GM18499 (cell line): ENCODE data around the gene IDUA.
A peak's percentile ranks its signal among the peaks of the same experiment; 100 is the strongest.

Source experiments
- ATAC-seq: cut with Tn5 transposase; IDR thresholded peaks from one replicate; pipeline ENCODE4 v1.9.1; 2021; ENCODE audit warnings: moderate number of reproducible peaks; ENCODE audit not compliant: insufficient read depth, unreplicated experiment

IDUA gene

GRCh38 chr4:985123-985830 lies 1.6 kb upstream of the IDUA start:
- ATAC-seq = no peak

- peak; percentile 12 for ATAC-seq
These were observed 391 bp upstream of the IDUA start for GRCh38 chr4:986428-986878.

DNA sequence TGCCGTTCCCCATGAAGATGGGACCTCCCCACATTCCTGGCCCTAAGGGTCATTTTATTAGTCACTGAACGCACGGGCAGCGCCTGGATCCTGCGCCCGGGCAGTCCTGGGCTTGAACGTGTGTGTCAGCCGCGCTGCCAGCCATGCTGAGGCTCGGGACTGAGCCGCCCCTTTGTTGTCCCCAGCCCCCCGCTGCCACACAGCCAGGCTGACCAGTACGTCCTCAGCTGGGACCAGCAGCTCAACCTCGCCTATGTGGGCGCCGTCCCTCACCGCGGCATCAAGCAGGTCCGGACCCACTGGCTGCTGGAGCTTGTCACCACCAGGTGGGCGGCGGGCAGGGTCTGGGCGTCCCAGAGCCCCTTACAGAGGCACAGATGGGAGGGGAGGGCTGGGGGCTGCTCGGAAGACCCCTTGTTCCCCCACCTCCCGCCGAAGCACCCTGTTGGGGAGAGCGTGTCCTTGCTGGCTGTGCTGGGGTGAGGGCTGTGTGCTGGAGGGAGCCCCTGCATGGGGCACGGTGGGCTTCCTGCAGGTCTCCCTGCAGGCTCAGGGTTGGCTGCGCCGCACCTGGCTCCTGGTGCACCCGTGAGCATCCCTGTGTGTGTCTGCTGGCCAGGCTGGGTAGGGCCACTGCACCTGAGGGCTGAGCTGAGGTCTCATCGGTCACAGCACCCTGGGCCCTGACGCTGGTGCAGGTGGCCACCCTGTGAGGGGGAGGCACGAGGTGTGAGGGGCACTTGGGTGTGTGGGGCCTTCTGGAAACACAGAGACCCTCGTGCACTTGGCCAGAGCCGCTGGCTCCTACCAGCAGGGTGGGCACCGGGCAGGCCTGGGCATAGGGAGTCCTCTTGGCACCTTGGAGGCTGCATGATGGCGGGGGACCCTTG lies 1.0 kb downstream of the IDUA start:
- no peak for ATAC-seq

GRCh38 chr4:988726-989721 lies 2.2 kb downstream of the IDUA start:
- no peak for ATAC-seq

DNA sequence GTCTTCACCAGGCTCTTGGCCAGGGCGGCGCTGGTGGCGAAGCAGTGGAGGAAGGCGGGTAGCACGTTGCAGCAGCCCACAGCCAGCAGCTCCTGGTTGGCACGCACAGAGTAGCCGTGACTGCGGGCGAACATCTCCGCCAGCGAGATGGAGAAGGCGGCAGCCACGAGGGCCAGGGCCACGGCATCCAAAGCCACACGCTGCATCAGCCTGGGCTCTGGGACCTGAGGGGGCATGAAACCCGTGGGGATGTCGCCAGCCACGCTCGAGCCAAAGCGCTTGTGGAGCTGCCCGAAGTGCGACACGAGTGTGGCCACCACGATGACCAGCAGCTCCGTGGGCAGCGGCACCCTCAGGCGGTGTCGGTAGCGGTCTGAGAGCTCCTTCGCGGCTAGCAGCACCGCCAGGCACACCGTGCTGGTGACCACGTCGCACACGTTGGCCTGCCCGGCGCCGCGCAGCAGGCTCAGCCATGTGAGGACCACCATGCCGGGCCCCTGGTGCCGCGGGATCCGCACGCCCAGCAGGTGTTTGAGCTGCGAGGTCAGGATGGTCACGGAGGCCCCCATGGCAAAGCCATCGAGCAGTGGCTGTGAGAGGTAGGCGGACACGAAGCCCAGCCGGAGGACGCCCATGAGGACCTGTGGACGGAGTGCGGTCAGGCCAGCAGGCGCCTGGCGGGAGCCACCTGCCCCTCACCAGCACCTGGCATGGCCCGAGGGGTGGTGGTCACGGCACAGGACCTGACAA lies 3.1 kb downstream of the IDUA start:
- no peak for ATAC-seq

GRCh38 chr4:990746-991367 lies 4.0 kb downstream of the IDUA start:
- no peak for ATAC-seq

DNA sequence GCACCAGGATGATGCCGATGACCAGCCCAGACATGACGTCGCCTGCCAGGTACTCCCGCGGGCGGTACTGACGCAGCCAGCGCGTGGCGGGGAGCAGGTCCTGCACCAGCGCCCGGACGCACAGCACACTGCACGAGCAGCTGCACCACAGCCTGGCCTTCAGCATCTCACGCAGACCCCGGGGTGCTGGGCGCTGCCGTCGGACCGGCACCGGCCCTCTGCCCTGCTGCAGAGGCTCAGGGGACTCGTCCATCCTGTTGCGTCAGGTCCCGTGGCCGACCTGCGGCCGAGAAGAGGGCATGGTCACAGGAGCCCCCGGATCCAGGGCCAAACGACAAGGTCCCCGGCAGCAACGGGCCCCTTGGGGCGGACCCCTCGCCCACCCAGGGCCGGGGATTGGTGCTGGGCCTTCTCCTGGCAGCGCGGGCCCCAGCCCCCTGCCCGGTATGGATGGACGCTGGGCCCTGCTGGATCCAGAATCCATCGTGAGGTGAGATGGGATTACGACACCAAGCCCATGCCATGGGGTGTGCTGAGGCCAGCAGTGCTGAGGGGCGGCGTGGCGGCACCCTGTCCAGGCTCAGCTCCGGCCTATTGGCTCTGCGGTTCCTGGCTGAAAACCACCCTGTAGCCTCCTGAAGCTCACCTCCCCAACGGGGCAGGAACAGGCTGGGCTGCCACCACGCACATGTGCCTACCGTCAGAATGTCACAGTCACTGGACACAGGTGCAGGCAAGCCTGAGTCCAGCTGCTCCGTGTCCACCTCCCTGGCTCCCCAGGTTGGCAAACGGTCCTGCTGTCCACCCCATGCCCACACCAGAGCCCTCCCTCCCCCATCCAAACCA lies 4.8 kb downstream of the IDUA start:
- ATAC-seq = no peak

DNA sequence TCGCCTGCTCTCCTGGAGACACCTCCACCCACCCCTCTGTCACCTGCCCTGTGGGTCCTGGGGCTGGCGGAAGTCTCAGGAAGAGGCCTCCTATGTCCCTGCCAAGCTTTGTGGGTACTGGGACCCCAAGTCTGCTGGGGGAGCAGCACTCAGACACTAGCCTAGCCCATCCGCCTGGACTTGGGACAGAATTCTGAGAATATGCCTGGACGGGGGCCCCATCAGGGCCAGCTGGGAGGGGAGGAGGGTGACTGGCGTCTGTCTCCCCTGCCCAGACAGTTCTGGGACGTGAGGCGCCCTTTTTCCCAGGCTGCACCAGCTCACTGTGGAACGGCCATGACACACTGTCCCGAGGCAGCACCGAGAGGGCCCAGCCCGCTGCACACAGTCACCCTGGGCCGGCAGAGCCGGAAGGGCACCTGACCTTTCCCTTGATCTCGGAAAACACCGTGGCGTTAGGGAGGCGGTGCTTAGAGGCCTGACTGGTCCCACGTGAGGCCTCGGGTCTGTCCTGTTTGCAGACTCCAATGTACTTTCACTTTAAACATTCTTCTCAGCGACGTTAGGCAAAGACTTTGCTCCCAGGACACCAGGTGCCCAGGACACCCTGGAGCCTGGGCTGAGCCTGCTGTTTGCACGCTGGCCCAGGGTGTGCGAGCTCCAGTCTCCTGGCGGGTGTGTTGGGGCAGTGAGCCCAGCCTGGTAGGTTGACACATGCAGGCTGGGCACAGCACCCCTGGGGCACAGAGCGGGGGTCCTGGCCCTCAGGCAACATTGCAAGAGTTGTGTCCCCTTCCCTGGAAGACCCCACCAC lies 5.7 kb downstream of the IDUA start:
- ATAC-seq = no peak

GRCh38 chr4:993111-994029 lies 6.5 kb downstream of the IDUA start, which contains the start of gene SLC26A1:
Gene SLC26A1 (minus strand): TSS chr4:993404. CDS start chr4:991703, 1,701 bp downstream.
- ATAC-seq = no peak

GRCh38 chr4:995311-996026 lies 8.6 kb downstream of the IDUA start:
- no peak for ATAC-seq

DNA sequence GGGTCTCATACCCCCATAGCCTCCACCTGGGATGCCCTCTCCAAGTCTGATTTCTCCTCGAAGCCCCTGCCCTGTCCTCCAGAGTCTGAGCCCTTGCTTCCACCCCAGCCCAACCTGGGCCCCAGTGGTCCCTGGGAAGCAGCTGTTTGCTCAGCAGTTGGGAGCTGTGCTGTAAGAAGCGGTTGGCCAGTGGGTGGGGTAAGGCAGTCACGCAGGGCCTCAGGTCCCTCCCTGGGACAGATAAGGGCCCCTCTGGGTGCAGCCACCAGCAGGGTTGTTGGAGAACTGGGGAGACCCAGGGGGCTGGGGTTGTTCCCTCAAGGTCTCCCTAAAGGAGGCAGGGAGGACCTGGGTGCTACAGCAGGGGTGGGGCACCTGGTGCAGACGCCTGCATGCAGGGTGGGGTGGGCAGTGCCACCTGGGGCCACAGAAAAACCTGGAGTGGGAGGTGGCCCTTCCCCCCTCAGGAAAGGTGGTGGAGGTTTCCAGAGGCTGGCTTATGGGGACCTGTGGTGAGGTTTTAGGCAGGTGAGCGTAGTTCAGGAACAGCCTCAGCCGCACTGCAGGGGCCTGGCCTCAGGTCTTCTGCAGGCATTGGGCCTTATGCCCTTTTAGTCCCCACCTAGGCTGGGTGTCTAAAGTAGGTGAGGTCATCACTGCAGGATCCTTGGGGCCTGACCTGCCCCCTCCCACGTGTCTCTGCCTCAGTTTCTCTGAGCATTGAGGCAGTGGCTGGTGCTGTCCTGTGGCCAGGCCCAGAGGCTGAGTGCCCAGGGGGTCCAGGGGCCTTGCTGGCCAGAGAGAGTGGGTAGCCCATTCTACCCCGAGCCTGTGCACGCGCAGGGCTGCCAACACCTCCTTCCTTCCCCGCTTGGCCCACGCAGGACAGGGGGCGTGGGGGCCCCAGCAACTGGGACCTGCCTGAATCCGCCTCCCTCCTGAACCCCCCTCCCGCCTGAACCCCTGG lies 9.5 kb downstream of the IDUA start:
- no peak for ATAC-seq

- ATAC-seq = no peak
These were observed 10.1 kb downstream of the IDUA start for GRCh38 chr4:996997-997374.

DNA sequence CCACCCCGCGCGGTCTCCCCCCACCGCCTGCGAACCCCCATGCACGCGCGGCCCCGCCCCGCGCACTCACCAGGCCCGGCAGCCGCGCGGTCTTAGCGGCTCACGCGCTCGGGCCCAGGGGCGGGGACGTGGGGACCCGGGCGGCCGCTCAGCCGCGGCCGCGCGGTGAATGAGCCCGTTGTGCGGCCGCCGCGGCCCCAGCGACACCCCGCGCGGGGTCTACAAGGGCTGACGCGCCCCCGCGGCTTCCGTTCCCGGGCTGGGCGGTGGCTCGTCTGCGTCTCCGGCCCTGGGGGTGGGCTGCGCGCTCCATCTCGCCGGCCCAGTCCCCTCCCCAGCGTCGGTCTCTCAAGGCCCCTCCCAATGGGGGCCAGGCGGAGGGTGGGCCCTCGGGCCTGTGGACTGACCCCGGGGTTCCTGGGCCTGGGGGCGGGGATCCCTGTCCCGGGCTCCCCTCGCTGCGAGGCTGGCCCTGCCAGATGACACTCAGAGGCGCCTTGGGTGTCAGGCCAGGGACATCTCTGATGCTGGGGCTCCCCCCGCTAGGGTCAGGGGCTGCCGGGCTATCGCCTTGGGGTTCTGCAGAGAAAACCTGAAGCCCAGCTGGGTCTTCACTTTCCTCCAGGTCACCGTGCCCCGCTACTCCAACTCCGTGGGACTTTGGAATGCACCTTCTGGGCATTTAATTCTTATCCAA lies 10.7 kb downstream of the IDUA start:
- ATAC-seq = no peak

DNA sequence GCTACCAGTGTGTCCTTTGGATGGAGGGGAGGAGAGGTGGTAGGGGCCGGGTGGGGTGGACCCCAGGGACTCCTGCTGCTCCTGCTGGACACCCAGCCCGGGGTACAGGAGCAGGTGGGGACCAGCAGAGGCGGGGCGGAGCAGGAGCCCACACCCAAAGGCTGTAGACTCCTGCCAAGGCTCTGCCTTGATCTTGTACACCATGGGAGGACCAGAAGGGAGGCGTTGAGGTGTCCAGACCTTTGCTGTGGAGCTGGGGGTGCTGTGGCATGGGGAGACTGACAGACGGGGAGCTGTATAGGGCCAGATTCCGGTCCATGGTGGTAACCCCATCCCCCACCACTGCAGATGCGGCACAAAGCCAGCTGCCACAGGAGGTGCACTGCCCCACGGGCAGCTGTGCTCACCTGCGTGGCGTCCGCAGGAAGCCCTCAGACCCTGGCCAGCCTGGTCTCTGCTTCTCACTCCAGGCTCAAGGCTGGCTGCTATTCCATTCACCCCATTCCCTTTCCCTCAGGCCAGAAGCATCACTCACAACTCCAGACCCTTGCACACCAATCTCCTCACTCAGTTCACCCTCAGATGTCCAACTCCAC lies 11.3 kb downstream of the IDUA start:
- no peak for ATAC-seq
